Measurements from ENCODE around the gene CFAP92.
A peak's percentile ranks its signal among the peaks of the same experiment; 100 is the strongest.
"Not testable (repeated sequence)": the region's sequence is repeated elsewhere in the genome, so short reads cannot be mapped to it uniquely, and the experiment has no call there.

CFAP92 gene

GRCh38 chr3:128880455-128880854, 113.4 kb downstream of the CFAP92 start:
- not testable (repeated sequence) for DNase-seq

GRCh38 chr3:128879991-128880390, 113.9 kb downstream of the CFAP92 start:
- no peak for DNase-seq

GRCh38 chr3:128879125-128879969, 114.5 kb downstream of the CFAP92 start, which contains the start of gene ACAD9:
Gene ACAD9, plus strand, starts transcription at chr3:128879620. Its CDS starts 72 bp downstream, at chr3:128879692.
- peak; percentile 100 for DNase-seq

GRCh38 chr3:128878556-128879124, 115.2 kb downstream of the CFAP92 start:
- DNase-seq, result no peak

GRCh38 chr3:128878011-128878457, 115.8 kb downstream of the CFAP92 start:
- DNase-seq, result no peak

GRCh38 chr3:128875556-128876120, 118.2 kb downstream of the CFAP92 start:
- DNase-seq, result peak; percentile 77

- no peak for DNase-seq
Measured at GRCh38 chr3:128874481-128875180, 119.2 kb downstream of the CFAP92 start.

- DNase-seq, result no peak
Measured at GRCh38 chr3:128873244-128874022, 120.4 kb downstream of the CFAP92 start.

GRCh38 chr3:128872744-128873143, 121.1 kb downstream of the CFAP92 start:
- DNase-seq, result no peak

- DNase-seq, result no peak
Measured at GRCh38 chr3:128872282-128872681, 121.6 kb downstream of the CFAP92 start.

- no peak for DNase-seq
Measured at GRCh38 chr3:128870347-128870746, 123.5 kb downstream of the CFAP92 start.

GRCh38 chr3:128867200-128868125, 126.4 kb downstream of the CFAP92 start:
- DNase-seq, result no peak

- DNase-seq, result not testable (repeated sequence)
Measured at GRCh38 chr3:128864849-128865804, 128.7 kb downstream of the CFAP92 start.

- DNase-seq, result no peak
Measured at GRCh38 chr3:128864351-128864811, 129.5 kb downstream of the CFAP92 start.

- no peak for DNase-seq
Measured at GRCh38 chr3:128863560-128863959, 130.3 kb downstream of the CFAP92 start.

GRCh38 chr3:128861491-128861890, 132.4 kb downstream of the CFAP92 start:
- DNase-seq, result no peak

Measured in activated CD8-positive, alpha-beta memory T cell treated with anti-CD3 and anti-CD28 coated beads for 24 hours (primary cell).